Nucleus accumbens (tissue), 56 donors: ENCODE measurements around the gene MACROH2A2.
"Not testable (repeated sequence)": the region's sequence is repeated elsewhere in the genome, so short reads cannot be mapped to it uniquely, and the experiment has no call there.

Experiments
- DNase-seq, 56 donors: peaks; one replicate each; lab custom pipeline; 2025; lab: John Stamatoyannopoulos, UW

The MACROH2A2 gene

DNA sequence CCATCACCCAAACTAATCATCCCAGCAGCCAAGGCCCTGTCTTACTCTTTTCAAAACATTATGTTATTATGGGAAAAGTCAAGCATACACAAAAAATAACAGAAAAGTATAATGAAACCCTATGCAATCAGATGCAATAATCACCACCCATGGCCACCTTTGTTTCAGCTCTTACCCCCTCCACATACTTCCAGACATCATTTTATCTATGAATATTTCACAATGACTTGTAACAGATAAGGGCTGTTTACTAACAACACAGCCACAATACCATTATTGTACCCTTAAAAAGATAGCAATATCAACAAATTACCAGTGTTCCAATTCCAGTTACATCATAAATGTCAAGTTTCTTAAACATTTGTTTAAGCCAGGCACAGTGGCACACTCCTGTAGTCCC lies 44.8 kb downstream of the MACROH2A2 start:
- no peak for DNase-seq

GRCh38 chr10:70098271-70098670 lies 45.6 kb downstream of the MACROH2A2 start:
- DNase-seq: no peak

- DNase-seq: not testable (repeated sequence)
These were observed 48.5 kb downstream of the MACROH2A2 start for GRCh38 chr10:70101068-70101562.

DNA sequence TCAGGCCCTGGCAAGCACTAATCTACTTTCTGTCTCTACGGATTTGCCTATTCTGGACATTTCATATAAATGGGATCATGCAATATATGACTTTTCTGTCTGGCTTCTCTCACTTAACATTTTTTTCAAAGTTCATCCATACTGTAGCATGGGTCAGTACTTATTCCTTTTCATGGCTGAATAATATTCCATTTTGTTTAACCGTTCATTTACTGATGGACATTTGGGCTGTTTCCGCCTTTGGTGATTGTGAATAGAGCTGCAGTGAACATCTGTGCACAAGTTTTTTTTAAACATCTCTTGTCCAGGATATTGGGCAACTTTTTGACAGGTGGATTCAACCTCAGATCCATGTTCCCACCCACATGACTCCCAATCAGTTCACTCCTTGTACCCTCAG lies 49.0 kb downstream of the MACROH2A2 start:
- no peak for DNase-seq

- peak in 3 of 56 donors; percentile 4 to 27 (median 9) for DNase-seq
These were observed 54.5 kb downstream of the MACROH2A2 start for GRCh38 chr10:70106958-70107791.

- no peak for DNase-seq
These were observed 56.6 kb downstream of the MACROH2A2 start for GRCh38 chr10:70109064-70109729.

GRCh38 chr10:70111496-70111895 lies 58.9 kb downstream of the MACROH2A2 start:
- no peak for DNase-seq

GRCh38 chr10:70112071-70112470 lies 59.4 kb downstream of the MACROH2A2 start:
- no peak for DNase-seq

GRCh38 chr10:70114902-70115301 lies 62.3 kb downstream of the MACROH2A2 start:
- DNase-seq: no peak

- peak in 12 of 56 donors; percentile 5 to 33 (median 16) for DNase-seq
These were observed 63.5 kb downstream of the MACROH2A2 start for GRCh38 chr10:70115948-70116682.

- DNase-seq: no peak
These were observed 65.0 kb downstream of the MACROH2A2 start for GRCh38 chr10:70117646-70118045.

DNA sequence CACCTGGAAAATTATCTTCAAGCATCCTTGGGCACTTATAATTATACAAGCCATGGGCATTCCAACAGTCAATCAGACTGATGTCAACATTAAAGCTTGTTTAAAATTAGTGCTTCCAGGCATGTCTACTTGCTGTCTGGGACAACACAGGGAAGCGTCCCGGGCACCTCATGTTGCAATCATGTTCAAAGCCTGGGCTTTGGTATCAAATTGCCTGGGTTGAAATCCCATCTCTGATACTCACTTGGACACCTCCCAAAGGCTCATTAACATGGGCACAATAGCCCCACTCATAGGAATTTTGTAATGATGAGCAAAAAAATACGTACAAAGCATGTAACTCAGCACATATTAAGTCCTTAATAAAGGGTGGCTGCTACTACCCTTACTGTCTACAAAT lies 65.5 kb downstream of the MACROH2A2 start:
- DNase-seq: no peak

DNA sequence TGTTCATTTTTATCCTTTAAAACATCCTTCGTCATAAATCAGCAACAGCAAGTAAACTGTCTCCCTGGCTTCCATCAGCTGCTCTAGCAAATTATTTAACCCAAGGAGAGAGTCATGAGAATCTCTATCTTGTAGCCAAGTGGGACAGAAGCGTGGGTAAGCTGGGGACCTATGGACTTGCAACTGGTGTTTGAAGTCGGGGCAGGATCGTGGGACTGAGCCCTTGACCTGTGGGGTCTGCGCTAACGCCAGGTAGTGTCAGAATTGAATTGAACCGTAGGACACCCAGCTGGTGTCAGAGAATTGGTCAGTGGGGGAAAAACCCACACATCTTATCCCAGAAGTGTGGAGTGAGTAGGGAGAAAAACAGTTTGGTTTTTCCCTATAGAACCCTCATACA lies 66.6 kb downstream of the MACROH2A2 start:
- no peak for DNase-seq

DNA sequence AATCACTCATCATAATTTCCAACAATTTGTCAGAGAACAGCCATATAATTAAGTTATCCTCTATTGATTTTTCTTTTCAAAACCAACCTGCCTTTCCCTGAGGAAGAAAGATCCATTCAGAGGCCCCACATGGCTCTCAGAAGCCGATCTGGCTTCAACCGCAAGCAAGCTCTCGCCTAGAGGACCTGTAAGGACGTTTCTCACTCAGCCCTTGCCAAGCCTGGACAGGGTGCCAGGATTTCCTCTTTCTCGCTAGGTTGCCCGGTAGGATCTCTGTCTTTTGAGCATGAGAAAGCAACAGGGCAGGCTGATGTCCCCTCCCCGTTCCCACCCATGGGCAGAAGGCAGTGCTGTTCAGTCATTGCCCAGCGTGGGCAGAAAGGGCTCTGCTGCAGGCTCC lies 67.0 kb downstream of the MACROH2A2 start:
- no peak for DNase-seq

DNA sequence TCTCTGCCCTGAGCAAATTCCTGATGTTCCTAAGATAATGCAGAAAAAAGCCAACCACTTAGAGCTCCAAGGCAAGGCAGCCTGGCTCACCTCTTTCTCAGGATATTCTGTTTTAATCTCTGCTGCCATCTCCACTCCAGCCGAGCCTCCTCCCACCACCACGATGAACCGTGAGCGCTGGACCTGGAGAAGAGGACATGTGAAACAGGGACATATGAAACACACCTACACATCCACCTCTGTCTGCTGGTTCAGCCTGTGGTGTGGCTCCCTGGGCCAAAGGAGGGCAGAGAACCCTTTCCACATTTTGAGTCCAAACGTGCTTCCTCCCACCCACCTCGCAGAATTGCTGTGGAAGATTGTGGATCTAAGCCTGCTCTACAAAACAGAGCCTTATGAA lies 67.8 kb downstream of the MACROH2A2 start:
- no peak for DNase-seq

GRCh38 chr10:70121281-70121949 lies 68.8 kb downstream of the MACROH2A2 start:
- DNase-seq: no peak

GRCh38 chr10:70122742-70123141 lies 70.1 kb downstream of the MACROH2A2 start:
- DNase-seq: no peak

- not testable (repeated sequence) for DNase-seq
These were observed 70.5 kb downstream of the MACROH2A2 start for GRCh38 chr10:70123166-70123565.

- DNase-seq: no peak
These were observed 71.2 kb downstream of the MACROH2A2 start for GRCh38 chr10:70123817-70124216.

- DNase-seq: no peak
These were observed 71.8 kb downstream of the MACROH2A2 start for GRCh38 chr10:70124415-70124814.
